Trophoblast cell (in vitro differentiated cells and primary cell): ENCODE results near the gene BLTP2.

Experiments
- DNase-seq, 2 donors: peaks; one replicate each; pipeline ENCODE4 v3.0.0-alpha.2; 2016
- H2AFZ ChIP-seq: 2 replicates; pipeline ENCODE4 v1.6.1; 2013; ENCODE audit warnings: low read length, moderate library complexity, mild to moderate bottlenecking; ENCODE audit not compliant: insufficient read depth, poor library complexity
- H2AK5ac ChIP-seq: 2 replicates; pipeline ENCODE4 v1.6.1; 2013; ENCODE audit warnings: mild to moderate bottlenecking, low read length
- H2BK120ac ChIP-seq: 2 replicates; pipeline ENCODE4 v1.6.1; 2013; ENCODE audit warnings: low read length, mild to moderate bottlenecking, moderate library complexity; ENCODE audit not compliant: insufficient read depth, poor library complexity
- H2BK12ac ChIP-seq: 2 replicates; pipeline ENCODE4 v1.6.1; 2013; ENCODE audit warnings: mild to moderate bottlenecking, low read length, moderate library complexity
- H2BK5ac ChIP-seq: 2 replicates; pipeline ENCODE4 v1.6.1; 2013; ENCODE audit warnings: low read length, low read depth, moderate library complexity, mild to moderate bottlenecking; ENCODE audit not compliant: poor library complexity
- H3K14ac ChIP-seq: 2 replicates; pipeline ENCODE4 v1.6.1; 2013; ENCODE audit warnings: mild to moderate bottlenecking, low read length
- H3K18ac ChIP-seq: 2 replicates; pipeline ENCODE4 v1.6.1; 2013; ENCODE audit warnings: mild to moderate bottlenecking, low read length
- H3K23ac ChIP-seq: 2 replicates; pipeline ENCODE4 v1.6.1; 2013; ENCODE audit warnings: low read length
- H3K27ac ChIP-seq: 2 replicates; pipeline ENCODE4 v1.5.1; 2013; ENCODE audit warnings: low read depth, mild to moderate bottlenecking, inconsistent platforms, low read length, moderate library complexity
- H3K27me3 ChIP-seq: 2 replicates; pipeline ENCODE4 v1.6.1; 2013; ENCODE audit warnings: inconsistent platforms, mild to moderate bottlenecking, low read length, moderate library complexity; ENCODE audit not compliant: insufficient read depth
- H3K36me3 ChIP-seq, 2 experiments: 1 replicate in 1 of 2; 2 replicates in 1 of 2; pipeline ENCODE4 v1.6.1; 2013; ENCODE audit warnings: low read length in 2 of 2, mild to moderate bottlenecking in 2 of 2, moderate library complexity in 1 of 2; ENCODE audit not compliant: insufficient read depth in 2 of 2, control insufficient read depth in 1 of 2
- H3K4ac ChIP-seq: 2 replicates; pipeline ENCODE4 v1.6.1; 2013; ENCODE audit warnings: low read depth, mild to moderate bottlenecking, low read length, moderate library complexity
- H3K4me1 ChIP-seq, 2 experiments: 1 replicate in 1 of 2; 2 replicates in 1 of 2; pipeline ENCODE4 v1.6.1; 2013; ENCODE audit warnings: low read length in 2 of 2, mild to moderate bottlenecking in 2 of 2, moderate library complexity in 1 of 2; ENCODE audit not compliant: insufficient read depth in 2 of 2, control insufficient read depth in 1 of 2
- H3K4me2 ChIP-seq: 2 replicates; pipeline ENCODE4 v1.6.1; 2013; ENCODE audit warnings: inconsistent platforms, mild to moderate bottlenecking, low read length, moderate library complexity
- H3K4me3 ChIP-seq: 2 replicates; pipeline ENCODE4 v1.5.1; 2013; ENCODE audit warnings: mild to moderate bottlenecking, low read depth, low read length, inconsistent platforms
- H3K79me1 ChIP-seq: one replicate; pipeline ENCODE4 v1.6.1; 2013; ENCODE audit warnings: low read length
- H3K79me2 ChIP-seq: 2 replicates; pipeline ENCODE4 v1.6.1; 2013; ENCODE audit warnings: low read length, mild to moderate bottlenecking; ENCODE audit not compliant: control insufficient read depth, insufficient read depth, poor library complexity
- H3K9ac ChIP-seq: 2 replicates; pipeline ENCODE4 v1.6.1; 2013; ENCODE audit warnings: mild to moderate bottlenecking, low read length
- H3K9me3 ChIP-seq: 2 replicates; pipeline ENCODE4 v1.6.1; 2013; ENCODE audit warnings: low read depth, mild to moderate bottlenecking, control low read depth, inconsistent platforms, low read length; ENCODE audit not compliant: insufficient read depth
- H4K12ac ChIP-seq: 2 replicates; pipeline ENCODE4 v1.6.1; 2013; ENCODE audit warnings: low read depth, mild to moderate bottlenecking, low read length, moderate library complexity
- H4K8ac ChIP-seq: 2 replicates; pipeline ENCODE4 v1.6.1; 2013; ENCODE audit warnings: low read depth, mild to moderate bottlenecking, low read length, moderate library complexity
- H4K91ac ChIP-seq: one replicate; pipeline ENCODE4 v1.6.1; 2013; ENCODE audit warnings: low read depth, mild to moderate bottlenecking, low read length, moderate library complexity
- WGBS: extraction: QIAGEN DNeasy Blood & Tissue Kit; methylation state at CpG from one replicate; pipeline ENCODE4 v1.1.7; 2013; ENCODE audit warnings: missing lambda C conversion rate; ENCODE audit not compliant: insufficient read length, insufficient coverage; ENCODE audit errors: extremely low coverage; 5-methylcytosine and 5-hydroxymethylcytosine counted together

The BLTP2 gene

GRCh38 chr17:28620010-28620409, 24.9 kb downstream of the BLTP2 start:
- no CpG with 5 or more reads among the region's 2 CpGs for WGBS
- H3K4me2 ChIP-seq: no peak overlapping the region
- H3K14ac ChIP-seq: no peak overlapping the region
- H3K36me3 ChIP-seq: peaks cover 42 to 79% of the 10 kb centered on the region in 2 experiments
- H3K4ac ChIP-seq: no peak overlapping the region
- H4K8ac ChIP-seq: no peak overlapping the region
- H3K4me1 ChIP-seq: no peaks in the 10 kb centered on the region
- H4K12ac ChIP-seq: no peak overlapping the region
- no peak overlapping the region for H3K27ac ChIP-seq
- H3K23ac ChIP-seq: no peak overlapping the region
- no peak overlapping the region for H3K9ac ChIP-seq
- H2AFZ ChIP-seq: no peak overlapping the region
- H2BK120ac ChIP-seq: no peak overlapping the region
- no peak overlapping the region for H2BK5ac ChIP-seq
- H2AK5ac ChIP-seq: no peak overlapping the region
- no peak overlapping the region for H3K4me3 ChIP-seq
- H3K79me2 ChIP-seq: no peaks in the 10 kb centered on the region
- H3K79me1 ChIP-seq: no peaks in the 10 kb centered on the region
- no peak overlapping the region for H3K18ac ChIP-seq
- no peaks in the 10 kb centered on the region for H3K9me3 ChIP-seq
- H2BK12ac ChIP-seq: no peak overlapping the region
- H3K27me3 ChIP-seq: no peaks in the 10 kb centered on the region
- no peak for DNase-seq
- no peak overlapping the region for H4K91ac ChIP-seq

GRCh38 chr17:28618464-28618863, 26.5 kb downstream of the BLTP2 start:
- H4K91ac ChIP-seq: no peak overlapping the region
- no peaks in the 10 kb centered on the region for H3K79me1 ChIP-seq
- no peak overlapping the region for H2AFZ ChIP-seq
- H3K4ac ChIP-seq: no peak overlapping the region
- no peak overlapping the region for H3K27ac ChIP-seq
- H3K9ac ChIP-seq: no peak overlapping the region
- no peaks in the 10 kb centered on the region for H3K27me3 ChIP-seq
- no peak overlapping the region for H4K8ac ChIP-seq
- no peak overlapping the region for H3K14ac ChIP-seq
- no peak overlapping the region for H4K12ac ChIP-seq
- H3K23ac ChIP-seq: no peak overlapping the region
- H3K9me3 ChIP-seq: no peaks in the 10 kb centered on the region
- H2BK12ac ChIP-seq: no peak overlapping the region
- no peak overlapping the region for H2AK5ac ChIP-seq
- no peak for DNase-seq
- no CpG with 5 or more reads among the region's 3 CpGs for WGBS
- H3K4me1 ChIP-seq: no peaks in the 10 kb centered on the region
- H3K4me3 ChIP-seq: no peak overlapping the region
- no peaks in the 10 kb centered on the region for H3K79me2 ChIP-seq
- H2BK5ac ChIP-seq: no peak overlapping the region
- peaks cover 50 to 79% of the 10 kb centered on the region in 2 experiments for H3K36me3 ChIP-seq
- H3K18ac ChIP-seq: no peak overlapping the region
- no peak overlapping the region for H2BK120ac ChIP-seq
- no peak overlapping the region for H3K4me2 ChIP-seq

- Histone ChIP-seq H4K12ac (no peak overlapping the region), H3K36me3 (peaks cover 55 to 76% of the 10 kb centered on the region in 2 experiments), H3K79me2 (no peaks in the 10 kb centered on the region), H3K23ac (no peak overlapping the region), H4K8ac (no peak overlapping the region), H3K4ac (no peak overlapping the region), H3K9ac (no peak overlapping the region), H3K4me2 (no peak overlapping the region), H3K18ac (no peak overlapping the region), H3K4me1 (no peaks in the 10 kb centered on the region), H2AFZ (no peak overlapping the region), H2AK5ac (no peak overlapping the region), H2BK12ac (no peak overlapping the region), H3K27ac (no peak overlapping the region), H3K27me3 (no peaks in the 10 kb centered on the region), H3K14ac (no peak overlapping the region), H3K79me1 (no peaks in the 10 kb centered on the region), H3K9me3 (no peaks in the 10 kb centered on the region), H3K4me3 (no peak overlapping the region), H2BK120ac (no peak overlapping the region), H4K91ac (no peak overlapping the region), H2BK5ac (no peak overlapping the region)
- WGBS: no CpG with 5 or more reads among the region's 7 CpGs
- no peak for DNase-seq
Observed at GRCh38 chr17:28616281-28616680, 28.7 kb downstream of the BLTP2 start.

GRCh38 chr17:28615260-28615940, 29.6 kb downstream of the BLTP2 start:
- DNase-seq: no peak
- H3K18ac ChIP-seq: no peak overlapping the region
- H4K91ac ChIP-seq: no peak overlapping the region
- no peak overlapping the region for H3K4me3 ChIP-seq
- no peak overlapping the region for H3K4me2 ChIP-seq
- H4K12ac ChIP-seq: no peak overlapping the region
- H2BK12ac ChIP-seq: no peak overlapping the region
- no peaks in the 10 kb centered on the region for H3K79me1 ChIP-seq
- H3K27me3 ChIP-seq: no peaks in the 10 kb centered on the region
- no peak overlapping the region for H3K14ac ChIP-seq
- no peak overlapping the region for H2BK120ac ChIP-seq
- H2AFZ ChIP-seq: no peak overlapping the region
- no peaks in the 10 kb centered on the region for H3K9me3 ChIP-seq
- WGBS: no CpG with 5 or more reads among the region's 4 CpGs
- no peak overlapping the region for H3K4ac ChIP-seq
- H3K36me3 ChIP-seq: peaks cover 54 to 73% of the 10 kb centered on the region in 2 experiments
- no peaks in the 10 kb centered on the region for H3K79me2 ChIP-seq
- no peaks in the 10 kb centered on the region for H3K4me1 ChIP-seq
- no peak overlapping the region for H4K8ac ChIP-seq
- no peak overlapping the region for H2BK5ac ChIP-seq
- no peak overlapping the region for H3K9ac ChIP-seq
- H3K27ac ChIP-seq: no peak overlapping the region
- no peak overlapping the region for H3K23ac ChIP-seq
- H2AK5ac ChIP-seq: no peak overlapping the region
